WTC11 (cell line): ENCODE measurements around the gene CRACDL. TPM values are rescaled to one million over a fixed set of nuclear protein-coding genes. Genes with fewer than 3 reads are reported as not detected.

ENCODE experiments used
- ATAC-seq: fragments of 200-7000 bp; cut with Tn5 transposase; 2 replicates; pipeline ENCODE4 v1.10.0; 2021; ENCODE audit warnings: mild to moderate bottlenecking, moderate library complexity
- CTCF ChIA-PET: fragments of 300-600 bp; sonication (Branson Sonifier 250); formaldehyde crosslinking; loops from one replicate; lab custom pipeline; 2021; ENCODE audit warnings: antibody characterized with exemption; lab: Charles Lee
- POLR2A ChIA-PET: fragments of 350-600 bp; sonication (Branson Sonifier 250); formaldehyde crosslinking; loops from one replicate; lab custom pipeline; 2021; ENCODE audit warnings: antibody characterized with exemption; lab: Charles Lee
- DNase-seq: peaks from one replicate; pipeline ENCODE4 v3.0.0; 2021; ENCODE audit warnings: low spot score
- H3K27ac Mint-ChIP-seq: 2 replicates; pipeline ENCODE4 v1.8.0; 2021; ENCODE audit warnings: mixed read lengths
- H3K27me3 Mint-ChIP-seq: 2 replicates; pipeline ENCODE4 v1.8.0; 2021; ENCODE audit warnings: low read depth, mild to moderate bottlenecking, moderate library complexity, mixed read lengths
- H3K36me3 Mint-ChIP-seq: 2 replicates; pipeline ENCODE4 v1.8.0; 2021; ENCODE audit warnings: mixed read lengths
- H3K4me1 Mint-ChIP-seq: 2 replicates; pipeline ENCODE4 v1.8.0; 2022; ENCODE audit warnings: mixed read lengths
- H3K4me3 Mint-ChIP-seq: 2 replicates; pipeline ENCODE4 v1.8.0; 2021; ENCODE audit warnings: mild to moderate bottlenecking, moderate library complexity, mixed read lengths
- H3K9me3 Mint-ChIP-seq: 2 replicates; pipeline ENCODE4 v1.8.0; 2021; ENCODE audit warnings: mixed read lengths
- ATF1 ChIP-seq: sonication (generic); formaldehyde crosslinking; IDR thresholded peaks from 2 replicates; pipeline ENCODE4 v1.8.1; 2023; ENCODE audit warnings: mild to moderate bottlenecking, moderate library complexity, missing genetic modification reagents
- CBFB ChIP-seq: sonication (generic); formaldehyde crosslinking; IDR thresholded peaks from 2 replicates; pipeline ENCODE4 v1.8.1; 2022; ENCODE audit warnings: mild to moderate bottlenecking, low read depth, missing genetic modification reagents
- FOXJ3 ChIP-seq: sonication (generic); formaldehyde crosslinking; IDR thresholded peaks from 2 replicates; pipeline ENCODE4 v1.9.0; 2021; ENCODE audit warnings: missing genetic modification reagents, mild to moderate bottlenecking, borderline replicate concordance
- GTF2I ChIP-seq: fragments of 250-450 bp; sonication (Bioruptor Pico); conservative IDR thresholded peaks from 2 replicates; pipeline ENCODE4 v1.4.0; 2021; ENCODE audit warnings: mild to moderate bottlenecking
- NR1H2 ChIP-seq: sonication (generic); formaldehyde crosslinking; IDR thresholded peaks from 2 replicates; pipeline ENCODE4 v1.9.0; 2021; ENCODE audit warnings: mild to moderate bottlenecking, moderate library complexity, missing genetic modification reagents
- SMAD3 ChIP-seq: sonication (generic); formaldehyde crosslinking; IDR thresholded peaks from 2 replicates; pipeline ENCODE4 v1.8.0; 2022; ENCODE audit warnings: missing genetic modification reagents, mild to moderate bottlenecking, borderline replicate concordance
- SP1 ChIP-seq: sonication (generic); formaldehyde crosslinking; conservative IDR thresholded peaks from 2 replicates; pipeline ENCODE4 v1.8.1; 2022; ENCODE audit warnings: missing genetic modification reagents
- ZNF121 ChIP-seq: sonication (generic); formaldehyde crosslinking; IDR thresholded peaks from 2 replicates; pipeline ENCODE4 v1.8.0; 2023; ENCODE audit warnings: missing genetic modification reagents
- total RNA-seq: library from RNA; stranded (reverse); gene quantifications from 3 replicates; pipeline ENCODE4 v1.2.3, GENCODE V29; 2021
- TF ChIP-seq, protein P1 (sequence below): sonication (generic); formaldehyde crosslinking; IDR thresholded peaks from 2 replicates; pipeline ENCODE4 v1.8.0; 2023; ENCODE audit warnings: missing genetic modification reagents, mild to moderate bottlenecking, borderline replicate concordance
- TF ChIP-seq, protein P2 (sequence below): fragments of 250-450 bp; sonication (Bioruptor Pico); IDR thresholded peaks from 2 replicates; pipeline ENCODE4 v1.9.0; 2021; ENCODE audit warnings: mild to moderate bottlenecking
- TF ChIP-seq, protein P3 (sequence below): fragments of 250-450 bp; sonication (Bioruptor Pico); IDR thresholded peaks from 2 replicates; pipeline ENCODE4 v2.1.2; 2022; ENCODE audit warnings: mild to moderate bottlenecking, moderate library complexity
- TF ChIP-seq, protein P4 (sequence below): fragments of 250-450 bp; sonication (Bioruptor Pico); conservative IDR thresholded peaks from 2 replicates; pipeline ENCODE4 v1.9.0; 2021; ENCODE audit warnings: mild to moderate bottlenecking
- TF ChIP-seq, protein P5 (sequence below): sonication (generic); formaldehyde crosslinking; conservative IDR thresholded peaks from 2 replicates; pipeline ENCODE4 v1.8.1; 2022; ENCODE audit warnings: mild to moderate bottlenecking, missing genetic modification reagents
- TF ChIP-seq, protein P6 (sequence below): sonication (generic); formaldehyde crosslinking; IDR thresholded peaks from 2 replicates; pipeline ENCODE4 v1.8.1; 2022; ENCODE audit warnings: mild to moderate bottlenecking, moderate library complexity, missing genetic modification reagents

CRACDL gene
- total RNA-seq, 1 experiment from 2014 or later: 0.72 TPM

DNA sequence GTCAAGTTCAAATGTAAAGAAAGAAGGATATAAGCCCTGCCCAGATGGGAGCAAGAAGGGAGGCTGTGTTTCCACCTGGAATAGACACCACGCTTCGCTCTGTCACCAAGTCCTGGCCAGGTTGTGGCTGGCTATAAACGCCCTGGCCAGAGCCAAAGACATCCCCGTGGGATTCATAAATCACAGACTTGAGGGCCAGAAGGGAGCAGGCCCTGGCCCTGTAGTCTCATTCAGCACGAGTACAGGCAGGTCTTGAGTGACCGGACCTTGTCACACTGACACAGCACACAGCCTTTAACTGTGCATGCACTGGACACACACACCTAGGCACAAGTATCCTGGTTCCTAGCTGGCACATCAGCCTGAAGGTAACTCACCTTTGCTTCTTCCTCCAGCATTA lies 110.6 kb downstream of the CRACDL start (continued):
- TF ChIP-seq, protein P1, sequence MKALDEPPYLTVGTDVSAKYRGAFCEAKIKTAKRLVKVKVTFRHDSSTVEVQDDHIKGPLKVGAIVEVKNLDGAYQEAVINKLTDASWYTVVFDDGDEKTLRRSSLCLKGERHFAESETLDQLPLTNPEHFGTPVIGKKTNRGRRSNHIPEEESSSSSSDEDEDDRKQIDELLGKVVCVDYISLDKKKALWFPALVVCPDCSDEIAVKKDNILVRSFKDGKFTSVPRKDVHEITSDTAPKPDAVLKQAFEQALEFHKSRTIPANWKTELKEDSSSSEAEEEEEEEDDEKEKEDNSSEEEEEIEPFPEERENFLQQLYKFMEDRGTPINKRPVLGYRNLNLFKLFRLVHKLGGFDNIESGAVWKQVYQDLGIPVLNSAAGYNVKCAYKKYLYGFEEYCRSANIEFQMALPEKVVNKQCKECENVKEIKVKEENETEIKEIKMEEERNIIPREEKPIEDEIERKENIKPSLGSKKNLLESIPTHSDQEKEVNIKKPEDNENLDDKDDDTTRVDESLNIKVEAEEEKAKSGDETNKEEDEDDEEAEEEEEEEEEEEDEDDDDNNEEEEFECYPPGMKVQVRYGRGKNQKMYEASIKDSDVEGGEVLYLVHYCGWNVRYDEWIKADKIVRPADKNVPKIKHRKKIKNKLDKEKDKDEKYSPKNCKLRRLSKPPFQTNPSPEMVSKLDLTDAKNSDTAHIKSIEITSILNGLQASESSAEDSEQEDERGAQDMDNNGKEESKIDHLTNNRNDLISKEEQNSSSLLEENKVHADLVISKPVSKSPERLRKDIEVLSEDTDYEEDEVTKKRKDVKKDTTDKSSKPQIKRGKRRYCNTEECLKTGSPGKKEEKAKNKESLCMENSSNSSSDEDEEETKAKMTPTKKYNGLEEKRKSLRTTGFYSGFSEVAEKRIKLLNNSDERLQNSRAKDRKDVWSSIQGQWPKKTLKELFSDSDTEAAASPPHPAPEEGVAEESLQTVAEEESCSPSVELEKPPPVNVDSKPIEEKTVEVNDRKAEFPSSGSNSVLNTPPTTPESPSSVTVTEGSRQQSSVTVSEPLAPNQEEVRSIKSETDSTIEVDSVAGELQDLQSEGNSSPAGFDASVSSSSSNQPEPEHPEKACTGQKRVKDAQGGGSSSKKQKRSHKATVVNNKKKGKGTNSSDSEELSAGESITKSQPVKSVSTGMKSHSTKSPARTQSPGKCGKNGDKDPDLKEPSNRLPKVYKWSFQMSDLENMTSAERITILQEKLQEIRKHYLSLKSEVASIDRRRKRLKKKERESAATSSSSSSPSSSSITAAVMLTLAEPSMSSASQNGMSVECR (CRISPR knock-in tag): no peak
- no peak for TF ChIP-seq ZNF121
- TF ChIP-seq, all 79 proteins: peak for 0

DNA sequence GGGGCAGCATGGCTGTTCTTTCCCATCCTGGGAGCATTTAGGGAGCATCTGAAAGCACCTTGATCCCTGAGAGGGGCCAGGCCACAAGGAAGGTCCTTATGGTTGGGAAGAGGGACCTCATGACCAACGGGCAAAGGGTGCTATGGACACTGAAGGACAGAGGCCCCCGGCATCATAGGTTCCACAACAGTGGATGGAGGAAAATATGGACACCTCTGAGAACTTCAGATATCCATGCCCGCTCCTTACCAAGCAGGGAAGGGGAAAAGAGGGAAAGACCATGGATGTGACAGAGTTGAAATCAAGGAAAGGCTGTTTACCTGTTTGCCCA lies 111.0 kb downstream of the CRACDL start:
- Mint-ChIP-seq H3K4me1 (peaks cover 5% of the 10 kb centered on the region; the same call in 1 of the 2 replicates), H3K4me3 (no peak overlapping the region), H3K36me3 (no peaks in the 10 kb centered on the region), H3K9me3 (no peaks in the 10 kb centered on the region), H3K27me3 (peaks cover 41% of the 10 kb centered on the region), H3K27ac (no peak overlapping the region)
- TF ChIP-seq, protein P2, sequence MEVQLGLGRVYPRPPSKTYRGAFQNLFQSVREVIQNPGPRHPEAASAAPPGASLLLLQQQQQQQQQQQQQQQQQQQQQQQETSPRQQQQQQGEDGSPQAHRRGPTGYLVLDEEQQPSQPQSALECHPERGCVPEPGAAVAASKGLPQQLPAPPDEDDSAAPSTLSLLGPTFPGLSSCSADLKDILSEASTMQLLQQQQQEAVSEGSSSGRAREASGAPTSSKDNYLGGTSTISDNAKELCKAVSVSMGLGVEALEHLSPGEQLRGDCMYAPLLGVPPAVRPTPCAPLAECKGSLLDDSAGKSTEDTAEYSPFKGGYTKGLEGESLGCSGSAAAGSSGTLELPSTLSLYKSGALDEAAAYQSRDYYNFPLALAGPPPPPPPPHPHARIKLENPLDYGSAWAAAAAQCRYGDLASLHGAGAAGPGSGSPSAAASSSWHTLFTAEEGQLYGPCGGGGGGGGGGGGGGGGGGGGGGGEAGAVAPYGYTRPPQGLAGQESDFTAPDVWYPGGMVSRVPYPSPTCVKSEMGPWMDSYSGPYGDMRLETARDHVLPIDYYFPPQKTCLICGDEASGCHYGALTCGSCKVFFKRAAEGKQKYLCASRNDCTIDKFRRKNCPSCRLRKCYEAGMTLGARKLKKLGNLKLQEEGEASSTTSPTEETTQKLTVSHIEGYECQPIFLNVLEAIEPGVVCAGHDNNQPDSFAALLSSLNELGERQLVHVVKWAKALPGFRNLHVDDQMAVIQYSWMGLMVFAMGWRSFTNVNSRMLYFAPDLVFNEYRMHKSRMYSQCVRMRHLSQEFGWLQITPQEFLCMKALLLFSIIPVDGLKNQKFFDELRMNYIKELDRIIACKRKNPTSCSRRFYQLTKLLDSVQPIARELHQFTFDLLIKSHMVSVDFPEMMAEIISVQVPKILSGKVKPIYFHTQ: no peak
- no peak for TF ChIP-seq FOXJ3 (CRISPR knock-in tag)
- TF ChIP-seq, protein P3, sequence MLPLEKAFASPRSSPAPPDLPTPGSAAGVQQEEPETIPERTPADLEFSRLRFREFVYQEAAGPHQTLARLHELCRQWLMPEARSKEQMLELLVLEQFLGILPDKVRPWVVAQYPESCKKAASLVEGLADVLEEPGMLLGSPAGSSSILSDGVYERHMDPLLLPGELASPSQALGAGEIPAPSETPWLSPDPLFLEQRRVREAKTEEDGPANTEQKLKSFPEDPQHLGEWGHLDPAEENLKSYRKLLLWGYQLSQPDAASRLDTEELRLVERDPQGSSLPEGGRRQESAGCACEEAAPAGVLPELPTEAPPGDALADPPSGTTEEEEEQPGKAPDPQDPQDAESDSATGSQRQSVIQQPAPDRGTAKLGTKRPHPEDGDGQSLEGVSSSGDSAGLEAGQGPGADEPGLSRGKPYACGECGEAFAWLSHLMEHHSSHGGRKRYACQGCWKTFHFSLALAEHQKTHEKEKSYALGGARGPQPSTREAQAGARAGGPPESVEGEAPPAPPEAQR (CRISPR knock-in tag): no peak
- TF ChIP-seq, protein P4, sequence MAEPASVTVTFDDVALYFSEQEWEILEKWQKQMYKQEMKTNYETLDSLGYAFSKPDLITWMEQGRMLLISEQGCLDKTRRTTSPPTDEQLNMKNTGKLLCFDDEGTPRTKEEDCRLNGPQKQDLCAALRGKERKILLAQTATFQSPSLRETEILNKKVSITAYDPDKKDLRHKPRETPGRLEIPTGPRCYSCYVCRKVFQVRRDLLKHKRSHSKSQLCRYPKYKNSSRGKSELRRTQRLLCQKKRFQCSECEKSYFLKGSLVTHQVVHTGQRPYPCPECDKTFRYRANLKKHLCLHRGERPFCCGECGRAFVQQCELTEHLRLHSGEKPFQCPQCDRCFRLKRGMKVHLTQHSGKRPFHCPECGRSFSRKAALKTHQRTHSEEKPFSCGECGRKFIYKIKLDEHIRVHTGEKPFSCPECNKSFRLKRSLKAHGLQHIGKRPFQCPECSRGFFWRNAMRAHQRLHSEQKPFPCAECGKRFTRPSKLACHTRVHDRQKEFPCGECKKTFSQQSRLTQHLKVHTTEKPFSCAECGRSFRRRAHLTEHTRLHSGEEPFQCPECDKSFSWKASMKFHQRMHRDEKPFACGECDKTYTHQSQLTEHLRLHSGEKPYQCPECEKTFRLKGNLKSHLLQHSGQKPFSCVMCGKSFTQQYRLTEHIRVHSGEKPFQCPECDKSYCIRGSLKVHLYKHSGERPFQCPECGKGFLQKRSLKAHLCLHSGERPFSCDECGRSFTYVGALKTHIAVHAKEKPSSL (CRISPR knock-in tag): no peak
- TF ChIP-seq GTF2I (CRISPR knock-in tag): no peak
- TF ChIP-seq SMAD3 (CRISPR knock-in tag): no peak
- TF ChIP-seq SP1 (CRISPR knock-in tag): no peak
- TF ChIP-seq, protein P5, sequence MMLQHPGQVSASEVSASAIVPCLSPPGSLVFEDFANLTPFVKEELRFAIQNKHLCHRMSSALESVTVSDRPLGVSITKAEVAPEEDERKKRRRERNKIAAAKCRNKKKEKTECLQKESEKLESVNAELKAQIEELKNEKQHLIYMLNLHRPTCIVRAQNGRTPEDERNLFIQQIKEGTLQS (CRISPR knock-in tag): no peak
- TF ChIP-seq, protein P6, sequence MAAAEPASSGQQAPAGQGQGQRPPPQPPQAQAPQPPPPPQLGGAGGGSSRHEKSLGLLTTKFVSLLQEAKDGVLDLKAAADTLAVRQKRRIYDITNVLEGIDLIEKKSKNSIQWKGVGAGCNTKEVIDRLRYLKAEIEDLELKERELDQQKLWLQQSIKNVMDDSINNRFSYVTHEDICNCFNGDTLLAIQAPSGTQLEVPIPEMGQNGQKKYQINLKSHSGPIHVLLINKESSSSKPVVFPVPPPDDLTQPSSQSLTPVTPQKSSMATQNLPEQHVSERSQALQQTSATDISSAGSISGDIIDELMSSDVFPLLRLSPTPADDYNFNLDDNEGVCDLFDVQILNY (CRISPR knock-in tag): no peak
- no peak for TF ChIP-seq NR1H2 (CRISPR knock-in tag)
- TF ChIP-seq ATF1 (CRISPR knock-in tag): no peak
- TF ChIP-seq CBFB (CRISPR knock-in tag): no peak
- DNase-seq: no peak
- CTCF ChIA-PET: interaction anchor here (0.6 kb wide), 1 partner anchor 147 kb away, joined by 3 read pairs; no protein-coding TSS in a partner anchor
- no peak for ATAC-seq
- POLR2A ChIA-PET: no interaction called here
